GM19238 (cell line): ENCODE data around the gene BRPF1.

Experiments used
- DNase-seq: peaks from one replicate; pipeline ENCODE4 v3.0.0; 2011; ENCODE audit warnings: low spot score; ENCODE audit not compliant: insufficient read length

The BRPF1 gene

DNA sequence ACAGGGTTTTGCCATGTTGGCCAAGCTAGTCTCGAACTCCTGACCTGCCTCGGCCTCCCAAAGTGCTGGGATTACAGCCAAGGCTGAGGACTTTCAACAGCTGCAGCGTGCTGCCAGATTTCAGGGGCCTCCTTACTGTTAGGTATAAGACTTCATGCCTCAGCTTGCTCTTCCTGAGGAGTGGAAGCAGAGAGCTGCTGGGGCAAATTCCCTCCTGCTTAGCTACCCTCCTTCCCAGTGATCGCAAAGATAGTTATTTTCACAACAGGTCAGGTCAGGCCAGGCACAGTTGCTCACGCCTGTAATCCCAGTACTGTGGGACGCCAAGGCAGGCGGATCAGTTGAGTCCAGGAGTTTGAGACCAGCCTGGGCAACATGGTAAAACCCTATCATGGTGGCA is 30.5 kb upstream of the BRPF1 start:
- DNase-seq = no peak

DNA sequence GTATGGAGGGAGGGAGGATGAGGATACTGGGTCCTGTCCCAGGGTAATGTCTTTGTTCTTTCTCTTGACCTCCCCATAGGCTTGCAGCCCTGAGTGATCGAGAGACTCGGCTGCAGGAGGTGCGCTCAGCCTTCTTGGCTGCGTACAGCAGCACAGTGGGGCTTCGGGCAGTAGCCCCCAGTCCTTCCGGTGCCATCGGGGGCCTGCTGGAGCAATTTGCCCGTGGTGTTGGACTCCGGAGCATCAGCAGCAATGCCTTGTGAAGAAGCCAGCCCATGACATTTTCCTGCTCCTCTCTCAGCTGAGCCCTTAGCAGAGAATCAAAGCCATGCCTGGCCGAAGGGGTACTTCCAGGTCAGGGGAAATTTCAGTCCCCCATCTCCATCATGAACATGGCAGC is 29.8 kb upstream of the BRPF1 start:
- no peak for DNase-seq

DNA sequence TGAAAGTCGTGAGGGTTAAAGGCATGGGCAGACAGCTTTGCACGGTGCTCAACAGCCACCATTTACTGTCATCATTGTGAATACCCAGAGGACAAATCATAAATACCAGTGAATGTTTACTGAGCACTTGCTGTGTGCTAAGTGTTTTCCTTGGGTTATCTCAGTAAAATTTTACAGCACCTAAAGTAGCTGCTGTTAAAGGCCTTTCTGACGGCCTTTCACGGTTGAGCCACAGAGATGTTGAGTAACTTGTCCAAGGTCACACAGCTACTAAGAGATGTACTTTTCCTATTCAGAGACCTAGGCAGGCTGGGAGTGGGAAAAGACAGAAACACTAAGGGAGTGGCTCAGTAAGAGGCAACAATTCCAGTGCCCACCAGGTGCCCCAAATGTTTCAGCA is 28.3 kb upstream of the BRPF1 start:
- DNase-seq = no peak

DNA sequence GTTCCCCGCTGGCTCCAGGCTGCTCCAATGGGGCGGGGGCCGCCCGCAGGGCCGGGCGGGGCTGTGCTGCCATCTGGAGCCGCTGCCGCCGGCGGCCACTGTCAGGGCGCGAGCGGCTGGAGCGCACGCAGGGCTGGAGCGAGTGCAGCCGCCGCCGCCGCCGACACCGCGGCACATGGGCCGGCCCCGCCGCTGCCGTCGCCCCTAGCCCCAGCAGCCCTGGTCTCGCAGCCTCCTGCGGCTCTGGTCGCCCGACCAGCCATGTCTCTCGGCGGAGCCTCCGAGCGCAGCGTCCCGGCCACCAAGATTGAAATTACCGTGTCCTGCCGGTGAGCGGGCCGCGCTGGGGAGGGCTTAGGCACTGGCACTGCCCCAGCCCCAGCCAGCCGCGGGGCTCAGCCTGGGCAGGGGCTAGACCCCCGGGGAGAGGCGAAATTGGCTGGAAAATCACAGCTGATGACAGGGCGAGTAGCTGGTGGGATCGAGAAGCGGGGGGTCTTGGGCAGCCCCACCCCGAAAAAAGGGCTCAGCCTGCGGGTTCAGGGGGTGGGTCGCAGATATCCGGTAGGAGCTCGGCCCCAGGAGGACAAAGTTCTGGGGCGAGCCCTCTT is 27.7 kb upstream of the BRPF1 start, which contains the start of gene CPNE9:
Gene CPNE9 (plus strand): TSS at position 98 of the 611 bp plus-strand sequence. CDS start 164 bp downstream, at position 262.
- no peak for DNase-seq

DNA sequence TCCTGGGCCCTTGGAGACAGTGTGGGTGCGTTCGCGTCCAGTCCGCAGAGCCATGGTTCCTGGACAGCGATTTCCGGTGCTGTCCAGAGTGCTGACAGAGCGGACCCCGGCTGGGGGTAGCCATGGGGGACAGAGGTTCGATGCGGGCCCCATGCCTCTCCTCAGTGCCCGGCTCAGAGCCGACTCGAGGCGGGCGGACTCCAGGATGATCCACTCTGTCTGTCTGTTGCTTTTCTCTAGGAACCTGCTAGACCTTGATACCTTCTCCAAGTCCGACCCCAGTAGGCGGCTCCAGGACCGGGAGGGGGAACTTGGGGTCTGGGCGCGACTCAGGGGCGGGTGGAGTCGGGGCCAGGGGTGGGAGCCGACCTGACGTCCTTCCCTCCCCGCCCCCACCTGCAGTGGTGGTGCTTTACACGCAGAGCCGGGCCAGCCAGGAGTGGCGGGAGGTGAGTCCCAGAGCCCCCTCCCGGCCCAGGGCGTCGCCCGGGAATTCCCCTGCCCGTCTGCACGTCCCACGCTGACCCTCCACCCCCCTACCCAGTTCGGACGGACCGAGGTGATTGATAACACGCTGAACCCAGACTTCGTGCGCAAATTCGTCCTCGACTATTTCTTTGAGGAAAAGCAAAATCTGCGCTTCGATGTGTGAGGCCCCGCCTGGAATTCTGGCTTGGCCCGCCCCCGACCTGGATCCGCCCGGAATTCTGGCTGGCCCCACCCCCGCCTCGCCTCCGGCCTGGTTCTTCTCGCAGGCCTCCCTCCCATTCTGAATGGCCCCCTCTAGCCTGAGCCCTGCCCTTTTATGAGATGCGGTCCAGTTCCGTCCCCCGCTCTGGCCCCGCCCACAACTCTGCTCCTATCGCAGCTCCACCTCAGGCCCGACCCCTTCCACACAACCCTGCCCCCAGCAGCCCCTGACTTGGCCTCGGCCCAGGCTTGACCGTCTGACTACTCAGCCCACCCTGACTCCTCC is 26.9 kb upstream of the BRPF1 start:
- no peak for DNase-seq

DNA sequence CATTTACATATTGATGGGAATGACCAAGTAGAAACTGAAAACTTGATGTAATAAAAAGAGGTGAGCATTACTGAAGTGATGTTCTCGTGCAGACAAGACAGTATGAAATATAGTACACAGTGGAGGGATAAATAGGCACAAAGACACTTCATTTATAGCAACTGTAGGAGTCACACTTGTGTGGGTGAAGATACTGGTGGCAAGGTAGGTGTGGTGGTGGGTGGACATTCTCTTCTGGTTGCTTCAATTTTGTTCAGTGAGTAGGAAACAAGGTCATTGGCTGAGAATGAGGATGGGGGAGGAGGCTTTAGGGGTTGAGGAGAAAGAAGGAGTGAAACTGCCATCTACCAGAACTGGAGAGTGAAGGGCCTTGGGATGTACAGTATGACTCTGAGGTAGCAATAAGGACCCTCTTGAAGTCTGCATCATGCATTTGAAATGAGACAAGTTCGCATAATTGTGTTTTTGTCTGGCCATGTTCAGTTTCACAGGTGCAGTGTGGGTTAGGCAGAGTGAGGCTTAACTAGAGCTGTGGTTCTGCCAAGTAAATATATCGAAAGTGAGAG is 21.3 kb upstream of the BRPF1 start:
- no peak for DNase-seq

DNA sequence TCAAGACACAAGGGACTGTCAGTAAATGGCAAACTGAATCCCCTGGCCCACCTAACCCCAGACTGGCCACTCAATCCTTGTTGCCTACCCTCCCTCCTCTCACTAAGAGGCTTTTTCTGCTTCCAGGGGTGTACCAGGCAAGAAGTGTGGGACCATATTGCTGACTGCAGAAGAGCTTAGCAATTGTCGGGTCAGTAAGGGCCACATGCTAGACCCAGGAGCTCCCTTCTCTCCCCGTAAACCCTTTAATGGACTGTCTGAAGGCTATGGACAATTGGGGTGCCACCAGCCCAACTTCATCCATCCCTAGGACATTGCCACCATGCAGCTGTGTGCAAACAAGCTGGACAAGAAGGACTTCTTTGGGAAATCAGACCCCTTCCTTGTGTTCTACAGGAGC is 19.1 kb upstream of the BRPF1 start:
- no peak for DNase-seq

DNA sequence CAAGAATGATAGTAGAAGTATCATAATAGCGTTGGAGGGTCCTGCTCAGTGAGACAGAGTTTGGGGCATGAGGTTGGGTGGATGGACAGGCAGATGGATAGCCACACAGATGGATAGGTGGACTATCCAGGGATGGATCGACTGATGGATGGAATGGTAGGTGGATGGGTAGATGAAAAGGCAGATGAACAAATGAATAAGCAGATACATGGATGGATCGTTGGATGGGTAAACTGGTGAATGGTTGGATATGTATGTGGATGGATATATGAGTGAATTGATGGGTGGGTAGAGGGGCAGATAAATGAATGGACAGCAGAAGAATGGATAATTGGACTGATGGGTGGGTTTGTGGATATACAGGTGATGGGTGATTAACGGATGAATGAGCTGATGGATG is 18.4 kb upstream of the BRPF1 start:
- no peak for DNase-seq

DNA sequence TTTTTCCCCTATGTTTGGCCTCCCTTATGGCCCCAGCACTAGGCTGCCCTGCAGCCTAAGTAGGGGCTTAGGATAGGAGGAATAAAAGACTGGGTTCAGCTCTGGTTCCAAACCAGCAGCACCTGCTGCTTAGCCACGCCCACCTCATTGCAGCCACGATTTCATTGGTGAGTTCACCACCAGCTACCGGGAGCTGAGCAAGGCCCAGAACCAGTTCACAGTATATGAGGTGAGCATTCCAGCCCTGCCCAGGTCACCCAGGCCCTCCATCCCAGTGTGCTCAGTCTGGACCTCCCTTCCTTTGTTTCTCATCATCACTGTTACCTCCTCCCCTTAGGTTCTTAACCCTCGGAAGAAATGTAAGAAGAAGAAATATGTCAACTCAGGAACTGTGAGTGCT is 16.4 kb upstream of the BRPF1 start:
- DNase-seq = no peak

DNA sequence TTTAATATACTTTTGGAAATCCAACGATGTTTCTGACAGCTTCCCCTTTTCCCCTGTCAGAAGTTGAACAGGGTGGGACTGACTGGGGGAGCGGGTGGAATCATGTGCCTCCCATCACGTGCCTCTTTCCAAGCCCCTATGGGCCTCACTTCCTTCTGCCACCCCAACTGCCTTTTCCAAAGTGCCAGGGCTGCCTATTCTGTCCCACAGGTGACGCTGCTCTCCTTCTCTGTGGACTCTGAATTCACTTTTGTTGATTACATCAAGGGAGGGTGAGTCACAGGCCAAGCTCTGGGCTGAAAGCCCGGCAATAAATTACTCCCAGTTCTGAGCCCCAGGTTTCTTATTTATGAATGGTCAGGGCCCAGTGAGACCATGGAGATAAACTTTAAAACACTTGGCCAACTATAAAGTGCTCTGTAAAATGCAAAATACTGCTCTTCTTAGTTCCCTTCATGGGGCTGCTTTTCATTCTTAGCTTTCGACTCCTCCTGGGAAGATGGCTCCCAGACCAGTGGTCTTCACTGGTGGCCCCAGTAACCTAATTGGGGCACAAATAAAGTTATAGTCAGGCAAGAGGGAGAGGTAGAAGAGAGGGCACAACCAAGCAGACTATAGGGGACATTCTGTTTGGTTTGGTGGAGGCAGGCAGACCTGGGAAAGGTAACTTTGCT is 15.6 kb upstream of the BRPF1 start:
- DNase-seq = no peak

DNA sequence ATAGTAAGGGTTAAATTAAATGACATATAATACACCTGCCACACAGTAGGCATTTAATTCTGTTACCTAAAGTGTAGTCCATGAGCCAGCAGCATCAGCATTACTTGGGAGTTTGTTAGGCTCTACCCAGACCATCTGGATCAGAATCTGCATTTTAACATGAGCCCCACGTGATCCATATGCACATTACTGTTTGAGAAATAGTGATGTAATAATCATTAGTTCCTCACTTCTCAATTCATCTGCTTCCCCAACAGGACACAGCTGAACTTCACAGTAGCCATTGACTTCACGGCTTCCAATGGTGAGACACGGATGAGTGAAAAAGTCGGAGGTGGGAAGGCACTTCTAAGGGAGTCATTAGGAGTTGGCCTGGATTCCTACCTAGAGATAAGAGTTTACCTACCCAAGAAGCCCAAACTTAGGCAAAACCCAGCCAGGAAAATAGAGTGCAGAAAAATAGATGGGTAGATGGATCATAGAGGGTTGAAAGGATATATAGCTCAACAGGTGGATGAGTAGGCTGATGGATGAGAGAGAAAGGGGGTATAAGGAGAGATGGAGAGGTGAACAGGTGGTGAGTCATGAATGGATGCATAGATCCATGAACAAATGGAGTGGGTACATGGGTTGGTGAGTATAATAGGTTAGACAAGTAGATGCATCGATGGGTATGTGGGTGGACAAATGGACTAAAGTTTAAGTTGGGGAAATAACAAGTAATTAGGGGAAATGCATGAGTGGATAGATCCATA is 14.6 kb upstream of the BRPF1 start:
- no peak for DNase-seq

DNA sequence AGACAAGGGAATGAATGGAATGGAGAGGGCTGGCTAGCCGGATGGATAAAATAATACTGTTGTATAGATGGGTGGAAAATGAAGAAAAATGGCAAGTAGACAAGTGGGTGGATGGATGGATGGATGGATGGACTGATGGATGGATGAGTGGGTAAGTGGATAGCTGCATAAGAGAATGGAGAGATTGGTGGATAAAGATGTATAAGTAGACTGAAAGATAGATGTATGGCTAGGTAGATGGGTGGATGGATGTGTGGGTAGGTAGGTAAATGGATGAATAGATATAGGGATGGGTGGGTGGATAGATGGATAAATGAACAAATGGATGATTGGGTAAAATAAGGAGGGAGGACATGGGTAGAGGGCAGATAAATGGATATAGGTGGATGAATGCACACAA is 14.0 kb upstream of the BRPF1 start:
- DNase-seq = no peak

DNA sequence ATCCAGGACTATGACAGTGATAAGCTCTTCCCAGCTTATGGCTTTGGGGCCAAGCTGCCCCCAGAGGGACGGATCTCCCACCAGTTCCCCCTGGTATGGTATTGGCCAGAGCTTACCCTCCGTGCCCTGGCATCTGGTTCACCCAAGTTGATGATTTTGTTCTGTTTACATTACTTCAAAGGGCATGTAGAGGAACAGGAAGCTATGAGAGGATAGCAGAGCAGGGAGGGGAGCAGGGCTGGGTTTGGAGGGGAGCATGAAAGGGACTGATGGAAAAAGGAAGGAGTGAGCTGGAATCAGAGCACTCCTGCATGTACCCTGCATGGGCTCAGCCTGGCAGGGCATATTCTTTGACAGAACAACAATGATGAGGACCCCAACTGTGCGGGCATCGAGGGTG is 13.4 kb upstream of the BRPF1 start:
- DNase-seq = no peak

DNA sequence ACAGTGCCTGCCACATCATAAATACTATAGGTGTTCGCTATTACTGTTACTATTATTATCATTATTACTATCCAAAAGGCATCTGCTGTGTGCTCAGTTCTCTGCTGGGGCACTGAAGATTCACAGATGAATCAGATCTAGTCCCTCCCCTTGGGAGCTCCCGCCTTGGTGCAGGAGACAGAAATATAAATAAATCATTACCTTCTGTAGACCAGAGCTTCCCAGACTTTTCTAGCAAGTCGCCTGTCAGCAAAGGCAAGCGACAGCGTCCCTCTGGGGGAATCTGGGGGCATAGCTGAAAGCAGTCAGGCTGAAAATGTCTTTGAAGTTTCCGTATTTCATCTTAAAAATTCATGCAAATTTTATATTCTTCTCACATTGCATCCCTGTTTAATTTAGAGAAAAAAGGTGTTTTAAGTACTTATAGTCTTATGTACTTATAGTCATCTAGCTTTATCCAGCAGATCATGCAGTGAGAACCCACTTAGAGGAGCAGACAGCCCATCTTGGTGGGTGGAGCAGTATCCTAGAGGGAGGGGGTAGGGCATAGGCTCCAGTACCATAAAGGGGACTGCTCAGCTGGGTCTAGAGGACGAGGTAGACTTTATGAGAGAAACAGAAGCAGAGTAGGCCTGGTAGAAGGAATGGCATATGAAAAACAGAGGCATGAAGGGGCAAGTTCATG is 10.4 kb upstream of the BRPF1 start:
- no peak for DNase-seq

DNA sequence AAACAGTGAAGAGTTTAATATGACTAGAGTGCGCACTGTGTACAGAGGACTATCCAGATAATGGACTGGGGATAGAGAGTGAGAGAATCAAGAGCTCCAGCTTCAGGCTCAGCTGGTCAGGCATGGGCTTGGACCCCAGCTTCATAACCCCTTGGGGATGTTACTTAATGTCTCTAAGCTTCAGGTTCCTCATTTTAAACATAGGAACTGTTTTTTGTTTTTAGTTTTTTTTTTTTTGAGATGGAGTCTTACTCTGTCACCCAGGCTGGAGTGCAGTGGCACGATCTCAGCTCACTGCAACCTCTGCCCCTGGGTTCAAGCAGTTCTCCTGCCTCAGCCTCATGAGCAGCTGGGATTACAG is 9.9 kb upstream of the BRPF1 start:
- DNase-seq = no peak

DNA sequence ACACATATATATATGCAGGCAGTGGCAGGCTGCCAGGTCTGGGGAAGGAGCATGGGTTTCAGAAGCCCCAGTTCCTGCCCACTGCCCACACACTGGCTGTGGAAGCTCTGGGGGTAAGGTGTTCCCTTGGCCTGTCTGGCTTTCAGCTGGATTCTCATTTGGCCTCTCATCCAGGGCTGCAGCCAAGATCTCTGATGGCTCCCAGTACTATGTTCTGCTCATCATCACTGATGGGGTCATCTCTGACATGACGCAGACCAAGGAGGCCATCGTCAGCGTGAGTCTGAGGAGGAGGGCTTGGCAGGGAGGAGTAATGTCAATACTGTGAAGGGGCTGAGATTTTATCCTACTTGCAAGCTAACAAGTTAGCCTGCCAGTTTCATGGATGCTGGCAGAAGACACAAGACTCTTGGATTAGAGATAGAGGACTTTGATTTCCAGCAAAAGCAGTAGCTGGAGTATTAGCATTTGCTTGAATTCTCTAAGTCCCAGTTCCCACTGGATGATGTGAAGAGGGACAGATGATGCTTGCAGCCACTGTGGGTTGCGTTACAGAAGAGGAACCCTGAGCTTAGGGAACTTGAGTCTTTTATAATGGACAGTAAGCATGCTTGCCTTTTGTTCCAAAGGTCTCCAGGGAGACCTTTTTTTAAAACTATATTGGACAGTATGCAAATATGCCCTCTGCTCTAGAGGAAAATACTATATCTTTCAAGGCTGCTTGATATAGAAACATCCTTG is 5.6 kb upstream of the BRPF1 start:
- no peak for DNase-seq

DNA sequence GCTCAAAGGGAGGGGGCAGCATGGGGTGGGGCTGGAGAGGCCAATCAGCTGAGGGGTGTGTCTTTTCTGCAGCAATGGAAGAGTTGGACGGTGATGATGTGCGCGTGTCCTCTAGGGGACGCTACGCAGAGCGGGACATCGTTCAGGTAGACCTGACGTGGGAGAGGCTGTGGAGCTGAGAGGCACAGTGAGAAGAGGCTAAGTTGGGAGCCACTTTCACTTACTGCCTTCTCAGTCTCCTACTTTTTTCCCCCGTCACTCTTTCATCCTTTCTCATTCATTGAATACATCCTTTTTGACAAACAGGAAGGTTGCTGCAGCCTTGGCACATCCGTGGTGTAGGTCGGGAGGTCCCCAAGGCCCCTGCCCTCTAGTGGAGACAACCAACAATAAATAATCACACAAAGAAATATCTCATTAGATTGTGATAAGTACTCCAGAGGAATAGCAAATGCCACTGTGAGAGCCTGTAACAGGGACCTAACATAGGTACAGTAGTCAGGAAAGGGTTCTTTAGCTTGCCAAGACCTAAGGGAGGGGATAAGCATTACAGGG is 4.4 kb upstream of the BRPF1 start:
- DNase-seq = peak; percentile 33

DNA sequence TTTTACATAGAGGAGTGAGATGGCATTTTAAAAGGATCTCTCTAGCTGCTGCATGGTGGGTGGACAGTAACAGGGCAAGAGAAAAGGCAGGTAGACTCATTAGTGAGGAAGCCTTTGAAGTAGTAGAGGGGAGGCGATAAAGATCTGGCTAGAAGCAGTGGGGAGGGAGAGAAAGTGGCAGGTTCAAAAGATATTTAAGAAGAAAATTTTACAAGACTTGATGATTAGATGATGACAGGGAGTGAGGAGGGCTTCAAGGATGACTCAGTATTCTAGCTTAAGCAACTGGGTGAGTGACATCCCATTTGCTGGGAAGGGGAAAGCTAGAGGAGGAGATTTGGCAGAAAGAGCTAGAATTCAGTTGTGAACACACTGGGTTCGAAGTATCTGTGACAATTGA is 3.8 kb upstream of the BRPF1 start:
- no peak for DNase-seq

DNA sequence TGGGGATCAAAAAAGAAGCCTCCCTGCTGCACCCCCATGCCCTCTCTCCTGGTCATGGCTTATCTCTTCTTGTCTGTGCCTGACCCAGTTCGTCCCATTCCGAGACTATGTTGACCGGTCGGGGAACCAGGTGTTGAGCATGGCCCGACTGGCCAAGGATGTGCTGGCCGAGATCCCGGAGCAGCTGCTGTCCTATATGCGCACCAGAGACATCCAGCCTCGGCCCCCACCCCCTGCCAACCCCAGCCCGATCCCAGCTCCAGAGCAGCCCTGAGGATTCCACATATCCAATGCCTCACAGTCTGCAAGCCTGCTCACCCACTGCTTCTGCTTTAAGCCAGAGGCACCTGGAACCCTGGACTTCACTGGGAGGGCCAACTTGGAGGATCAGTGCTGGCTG is 2.1 kb upstream of the BRPF1 start:
- no peak for DNase-seq
